Activated B cell treated with CpG ODN at 0.5 μM for 24 hours (primary cell): ENCODE measurements around the gene SOX5. TPM values are rescaled to one million over a fixed set of nuclear protein-coding genes. Genes with fewer than 3 reads are reported as not detected.

Experiments
- ATAC-seq: fragments of 200-7000 bp; cut with Tn5 transposase; one replicate; pipeline ENCODE4 v1.10.0; 2021; ENCODE audit warnings: low read depth, mild to moderate bottlenecking, moderate library complexity
- CTCF ChIA-PET: fragments of 350-600 bp; sonication (Branson Sonifier 250); formaldehyde crosslinking; loops from one replicate; lab custom pipeline; 2021; ENCODE audit warnings: antibody characterized with exemption; lab: Charles Lee
- POLR2A ChIA-PET: fragments of 350-600 bp; sonication (Branson Sonifier 250); formaldehyde crosslinking; loops from one replicate; lab custom pipeline; 2021; ENCODE audit warnings: antibody characterized with exemption; lab: Charles Lee
- DNase-seq: peaks from one replicate; pipeline ENCODE4 v3.0.0; 2022
- H3K27ac Mint-ChIP-seq: one replicate; pipeline ENCODE4 v1.8.0; 2020; ENCODE audit warnings: mixed read lengths
- H3K27me3 Mint-ChIP-seq: one replicate; pipeline ENCODE4 v1.8.0; 2021; ENCODE audit warnings: mixed read lengths
- H3K36me3 Mint-ChIP-seq: one replicate; pipeline ENCODE4 v1.8.0; 2021; ENCODE audit warnings: low read depth, mixed read lengths
- H3K4me1 Mint-ChIP-seq: one replicate; pipeline ENCODE4 v1.8.0; 2021; ENCODE audit warnings: mixed read lengths
- H3K4me3 Mint-ChIP-seq: one replicate; pipeline ENCODE4 v1.8.0; 2020; ENCODE audit warnings: mild to moderate bottlenecking, mixed read lengths
- H3K9me3 Mint-ChIP-seq: one replicate; pipeline ENCODE4 v1.8.0; 2020; ENCODE audit warnings: mixed read lengths
- CTCF ChIP-seq: fragments of 200-600 bp; IDR thresholded peaks from one replicate; pipeline ENCODE4 v1.8.0; 2022; ENCODE audit warnings: antibody characterized with exemption, mild to moderate bottlenecking
- intact Hi-C: fragments of 100-400 bp; cut with micrococcal nuclease; formaldehyde crosslinking; loops from one replicate; pipeline ENCODE4 v1.15.1; 2024
- total RNA-seq: library from RNA; stranded (reverse); gene quantifications from 2 replicates; pipeline ENCODE4 v1.2.3, GENCODE V29; 2022

SOX5 gene
- total RNA-seq, 1 donor from 2014 or later, result 85.5 TPM

GRCh38 chr12:23954332-23954731 lies 4.9 kb upstream of the SOX5 start:
- Mint-ChIP-seq H3K27ac (no peak overlapping the region), H3K4me1 (peaks cover 2% of the 10 kb centered on the region), H3K9me3 (no peaks in the 10 kb centered on the region), H3K36me3 (no peaks in the 10 kb centered on the region), H3K4me3 (no peak overlapping the region), H3K27me3 (no peaks in the 10 kb centered on the region)
- intact Hi-C loops, result no loop called here
- CTCF ChIA-PET, result no interaction called here
- DNase-seq (no peak), ATAC-seq (no peak)
- POLR2A ChIA-PET, result no interaction called here
- TF ChIP-seq CTCF, result no peak

GRCh38 chr12:23952071-23952470 lies 2.6 kb upstream of the SOX5 start:
- no peak overlapping the region for H3K27ac Mint-ChIP-seq
- H3K4me1 Mint-ChIP-seq, result peaks cover 2% of the 10 kb centered on the region
- ATAC-seq, result no peak
- ChIA-PET CTCF (no interaction called here), POLR2A (no interaction called here)
- no peak for DNase-seq
- H3K4me3 Mint-ChIP-seq, result no peak overlapping the region
- H3K27me3 Mint-ChIP-seq, result no peaks in the 10 kb centered on the region
- intact Hi-C loops, result no loop called here
- no peaks in the 10 kb centered on the region for H3K9me3 Mint-ChIP-seq
- no peaks in the 10 kb centered on the region for H3K36me3 Mint-ChIP-seq
- TF ChIP-seq CTCF, result no peak

GRCh38 chr12:23950775-23951451 lies 1.4 kb upstream of the SOX5 start:
- CTCF ChIA-PET, result no interaction called here
- POLR2A ChIA-PET, result no interaction called here
- H3K4me3 Mint-ChIP-seq, result no peak overlapping the region
- intact Hi-C loops, result no loop called here
- DNase-seq, result no peak
- H3K4me1 Mint-ChIP-seq, result peaks cover 2% of the 10 kb centered on the region
- no peaks in the 10 kb centered on the region for H3K36me3 Mint-ChIP-seq
- no peak for TF ChIP-seq CTCF
- H3K9me3 Mint-ChIP-seq, result no peaks in the 10 kb centered on the region
- no peaks in the 10 kb centered on the region for H3K27me3 Mint-ChIP-seq
- no peak for ATAC-seq
- no peak overlapping the region for H3K27ac Mint-ChIP-seq

GRCh38 chr12:23950210-23950774 lies 822 bp upstream of the SOX5 start:
- intact Hi-C loops, result no loop called here
- no peak for ATAC-seq
- ChIA-PET POLR2A (no interaction called here), CTCF (no interaction called here)
- no peaks in the 10 kb centered on the region for H3K27me3 Mint-ChIP-seq
- TF ChIP-seq CTCF, result no peak
- no peaks in the 10 kb centered on the region for H3K9me3 Mint-ChIP-seq
- peaks cover 2% of the 10 kb centered on the region for H3K4me1 Mint-ChIP-seq
- no peak overlapping the region for H3K27ac Mint-ChIP-seq
- no peaks in the 10 kb centered on the region for H3K36me3 Mint-ChIP-seq
- no peak overlapping the region for H3K4me3 Mint-ChIP-seq
- no peak for DNase-seq

GRCh38 chr12:23948291-23948690 lies 1.2 kb downstream of the SOX5 start:
- no peak for ATAC-seq
- CTCF ChIA-PET, result no interaction called here
- H3K4me1 Mint-ChIP-seq, result no peaks in the 10 kb centered on the region
- no peak overlapping the region for H3K4me3 Mint-ChIP-seq
- no peaks in the 10 kb centered on the region for H3K36me3 Mint-ChIP-seq
- no peak overlapping the region for H3K27ac Mint-ChIP-seq
- H3K9me3 Mint-ChIP-seq, result no peaks in the 10 kb centered on the region
- H3K27me3 Mint-ChIP-seq, result no peaks in the 10 kb centered on the region
- POLR2A ChIA-PET, result no interaction called here
- DNase-seq, result no peak
- TF ChIP-seq CTCF, result no peak
- intact Hi-C loops, result no loop called here
